ENCODE measurements around the gene ZNF140.

The ZNF140 gene

GRCh38 chr12:133156125-133156690 is 75.5 kb downstream of the ZNF140 start:
- TF ChIP-seq ZBTB7A (IDR thresholded peaks at IDR 0.05; ENCODE audit: low read depth) (no peak), TEAD4 (IDR thresholded peaks at IDR 0.05) (no peak), EGR1 (IDR thresholded peaks at IDR 0.05) (no peak), REST (IDR thresholded peaks at IDR 0.05; ENCODE audit: low read depth) (no peak)
